Mucosa of descending colon (tissue), 3 donors: ENCODE data around the gene ATP6V0B. TPM values are rescaled to one million over a fixed set of nuclear protein-coding genes. Genes with fewer than 3 reads are reported as not detected.

Experiments
- ATAC-seq: fragments of 200-7000 bp; cut with Tn5 transposase; one replicate; pipeline ENCODE4 v1.9.1; 2020; ENCODE audit warnings: mild to moderate bottlenecking, moderate library complexity
- DNase-seq, 3 donors: peaks; one replicate each; pipeline ENCODE4 v3.0.0-alpha.2; 2020
- H3K36me3 ChIP-seq: fragments of 200-600 bp; one replicate; pipeline ENCODE4 v1.8.0; 2021; ENCODE audit warnings: low read depth, mild to moderate bottlenecking
- H3K4me1 ChIP-seq: fragments of 200-600 bp; one replicate; pipeline ENCODE4 v1.8.0; 2021; ENCODE audit warnings: low read depth, mild to moderate bottlenecking
- H3K4me3 ChIP-seq: fragments of 200-600 bp; one replicate; pipeline ENCODE4 v1.8.0; 2021; ENCODE audit warnings: mild to moderate bottlenecking
- H3K9me3 ChIP-seq: fragments of 200-600 bp; one replicate; pipeline ENCODE4 v1.8.0; 2021; ENCODE audit warnings: mild to moderate bottlenecking
- CTCF ChIP-seq: fragments of 200-600 bp; IDR thresholded peaks from one replicate; pipeline ENCODE4 v1.8.0; 2022; ENCODE audit warnings: antibody characterized with exemption, mild to moderate bottlenecking
- intact Hi-C, 2 donors: fragments of 100-400 bp; cut with DNase I in 1 of 2; cut with micrococcal nuclease in 1 of 2; formaldehyde crosslinking; loops; one replicate each; pipeline versions ENCODE4 v1.11.0 to v1.11.1; 2022; cut with DNase I, micrococcal nuclease
- total RNA-seq, 3 donors: library from RNA; stranded (reverse); fragmentation: NEBNext Ultra II Directional in 2 of 3; extraction: Animal tissue kit (Norgen Biotek cat#: 25700) in 2 of 3; gene quantifications; one replicate each; pipeline versions ENCODE4 v1.2.1 to v1.2.4, GENCODE V29; 2021 to 2023
- donor health status: DM: no; HTN: no; CAD: no; lungs with moderate emphysema.
- donor health status: DM: no; HTN: no; CAD: no.
- donor health status: DM: no; HTN: yes; CAD: no.

ATP6V0B gene
- total RNA-seq, 3 donors from 2014 or later = 116 to 184 (median 158) TPM

GRCh38 chr1:43990271-43991199, 15.8 kb downstream of the ATP6V0B start:
- H3K4me1 ChIP-seq = peaks cover 17% of the 10 kb centered on the region
- no peaks in the 10 kb centered on the region for H3K36me3 ChIP-seq
- H3K4me3 ChIP-seq = no peak overlapping the region
- intact Hi-C loops = no loop called here
- no peaks in the 10 kb centered on the region for H3K9me3 ChIP-seq
- ATAC-seq (no peak), DNase-seq (peak in 2 of 3 donors; percentile 48 to 61)
- TF ChIP-seq CTCF = no peak

- TF ChIP-seq CTCF = no peak
- intact Hi-C loops = no loop called here
- ATAC-seq = peak; percentile 65
These were observed 16.4 kb downstream of the ATP6V0B start for GRCh38 chr1:43991200-43991475.

GRCh38 chr1:43991476-43992231, 16.9 kb downstream of the ATP6V0B start, which contains the start of gene CCDC24:
Gene CCDC24, plus strand, starts transcription at chr1:43991599. Its CDS starts 280 bp downstream, at chr1:43991879.
- intact Hi-C loops = no loop called here
- Histone ChIP-seq H3K36me3 (no peaks in the 10 kb centered on the region), H3K4me3 (peak within 1 kb of the TSS; percentile 36), H3K4me1 (peaks cover 17% of the 10 kb centered on the region), H3K9me3 (no peaks in the 10 kb centered on the region)
- ATAC-seq (peak; percentile 85), DNase-seq (peak; percentile 89 to 92 (median 90))
- no peak for TF ChIP-seq CTCF

More at GRCh38 chr1:43991200-43991475, 16.4 kb downstream of the ATP6V0B start:
- Histone ChIP-seq H3K4me1 (peaks cover 17% of the 10 kb centered on the region), H3K9me3 (no peaks in the 10 kb centered on the region), H3K36me3 (no peaks in the 10 kb centered on the region), H3K4me3 (peak overlapping the region; percentile 36)
- no peak for DNase-seq

- DNase-seq = peak in 1 of 3 donors; percentile 51
- peak overlapping the region; percentile 36 for H3K4me3 ChIP-seq
- no peaks in the 10 kb centered on the region for H3K9me3 ChIP-seq
These were observed 17.7 kb downstream of the ATP6V0B start for GRCh38 chr1:43992232-43992995.

More at GRCh38 chr1:43992232-43992995, 17.7 kb downstream of the ATP6V0B start:
- Histone ChIP-seq H3K4me1 (peaks cover 16% of the 10 kb centered on the region), H3K36me3 (no peaks in the 10 kb centered on the region)
- intact Hi-C loops = no loop called here
- no peak for TF ChIP-seq CTCF
- no peak for ATAC-seq
